Neural cell (in vitro differentiated cells): ENCODE measurements around the gene KIF1B. TPM values are rescaled to one million over a fixed set of nuclear protein-coding genes. Genes with fewer than 3 reads are reported as not detected.

ENCODE experiments used
- H2AFZ ChIP-seq: fragments of 200-600, 300-800 bp; sonication (generic), shearing (Covaris generic); 2 replicates; pipeline ENCODE4 v1.6.0; 2014; ENCODE audit warnings: low read depth, mild to moderate bottlenecking, antibody characterized with exemption, low read length, moderate library complexity
- H3F3A ChIP-seq: fragments of 200-600 bp; shearing (Covaris generic); 2 replicates; pipeline ENCODE4 v1.6.1; 2016; ENCODE audit warnings: mild to moderate bottlenecking, moderate library complexity, mixed read lengths, antibody characterized with exemption, low read length; ENCODE audit not compliant: insufficient read depth, poor library complexity, severe bottlenecking
- H3K27ac ChIP-seq: fragments of 200-600, 300-800 bp; sonication (generic), shearing (Covaris generic); 2 replicates; pipeline ENCODE4 v1.5.1; 2014; ENCODE audit warnings: mild to moderate bottlenecking, low read length, moderate library complexity
- H3K27me3 ChIP-seq: fragments of 300-800, 200-600 bp; sonication (generic), shearing (Covaris generic); 2 replicates; pipeline ENCODE4 v1.6.0; 2014; ENCODE audit warnings: mild to moderate bottlenecking, low read depth, low read length, moderate library complexity; ENCODE audit not compliant: insufficient read depth
- H3K36me3 ChIP-seq: fragments of 300-800, 200-600 bp; sonication (generic), shearing (Covaris generic); 2 replicates; pipeline ENCODE4 v1.5.1; 2014; ENCODE audit warnings: mild to moderate bottlenecking, antibody characterized with exemption, low read length, moderate library complexity; ENCODE audit not compliant: insufficient read depth
- H3K4me2 ChIP-seq: fragments of 300-800, 200-600 bp; sonication (generic), shearing (Covaris generic); 2 replicates; pipeline ENCODE4 v1.6.0; 2014; ENCODE audit warnings: mild to moderate bottlenecking, low read length
- H3K4me3 ChIP-seq: fragments of 300-800, 200-600 bp; sonication (generic), shearing (Covaris generic); 2 replicates; pipeline ENCODE4 v1.5.1; 2014; ENCODE audit warnings: mild to moderate bottlenecking, low read length, moderate library complexity
- H3K79me2 ChIP-seq: fragments of 200-600 bp; shearing (Covaris generic); replicated peaks from 2 replicates; pipeline ENCODE4 v1.6.0; 2014; ENCODE audit warnings: mild to moderate bottlenecking, low read length, moderate library complexity; ENCODE audit not compliant: insufficient read depth
- H3K9ac ChIP-seq: fragments of 300-800, 200-600 bp; sonication (generic), shearing (Covaris generic); 2 replicates; pipeline ENCODE4 v1.6.1; 2016; ENCODE audit warnings: mild to moderate bottlenecking, low read length, mixed read lengths
- H3K9me2 ChIP-seq: fragments of 200-600 bp; shearing (Covaris generic); 2 replicates; pipeline ENCODE4 v1.6.1; 2016; ENCODE audit warnings: mild to moderate bottlenecking, low read length, mixed read lengths; ENCODE audit not compliant: insufficient read depth
- H3K9me3 ChIP-seq: fragments of 200-600, 300-800 bp; sonication (generic), shearing (Covaris generic); 2 replicates; pipeline ENCODE4 v1.6.1; 2016; ENCODE audit warnings: mild to moderate bottlenecking, mixed run types, low read length, moderate library complexity, mixed read lengths
- H4K20me1 ChIP-seq: fragments of 200-600 bp; shearing (Covaris generic); 2 replicates; pipeline ENCODE4 v1.6.1; 2016; ENCODE audit warnings: mild to moderate bottlenecking, mixed run types; ENCODE audit not compliant: insufficient read depth
- EP300 ChIP-seq: fragments of 450-650 bp; conservative IDR thresholded peaks from 2 replicates; pipeline ENCODE4 v1.6.1; 2014; ENCODE audit warnings: antibody characterized with exemption, mild to moderate bottlenecking, moderate library complexity; ENCODE audit not compliant: poor library complexity, severe bottlenecking
- EZH2 ChIP-seq: fragments of 200-600, 300-800 bp; shearing (Covaris generic), sonication (generic); IDR thresholded peaks from 2 replicates; pipeline ENCODE4 v1.6.1; 2014; ENCODE audit warnings: antibody characterized with exemption, low read length, borderline replicate concordance, mild to moderate bottlenecking; ENCODE audit not compliant: insufficient read depth, poor library complexity, severe bottlenecking
- MXI1 ChIP-seq: fragments of 450-650 bp; conservative IDR thresholded peaks from 2 replicates; pipeline ENCODE4 v1.6.1; 2014; ENCODE audit warnings: antibody characterized with exemption, mild to moderate bottlenecking; ENCODE audit not compliant: poor library complexity, severe bottlenecking
- POLR2AphosphoS5 ChIP-seq: IDR thresholded peaks from 2 replicates; pipeline ENCODE4 v1.6.1; 2012
- RAD21 ChIP-seq: fragments of 450-650 bp; conservative IDR thresholded peaks from 2 replicates; pipeline ENCODE4 v1.6.1; 2014; ENCODE audit warnings: antibody characterized with exemption, mild to moderate bottlenecking, moderate library complexity
- REST ChIP-seq: IDR thresholded peaks from 2 replicates; pipeline ENCODE4 v1.6.1; 2012; ENCODE audit warnings: borderline replicate concordance
- SMC3 ChIP-seq: fragments of 450-650 bp; conservative IDR thresholded peaks from 2 replicates; pipeline ENCODE4 v1.6.1; 2014; ENCODE audit warnings: antibody characterized with exemption, mild to moderate bottlenecking, moderate library complexity; ENCODE audit not compliant: poor library complexity
- TAF1 ChIP-seq: IDR thresholded peaks from 2 replicates; pipeline ENCODE4 v1.6.1; 2012; ENCODE audit warnings: low read depth
- polyA plus RNA-seq: library from polyadenylated mRNA; depleted of rRNA; stranded (reverse); fragments of >200 nt; gene quantifications from 2 replicates; pipeline ENCODE4 v1.2.3, GENCODE V29; 2014
- TF ChIP-seq, protein P1 (sequence below): fragments of 450-650 bp; IDR thresholded peaks from 2 replicates; pipeline ENCODE4 v1.5.1; 2014; ENCODE audit warnings: antibody characterized with exemption, mild to moderate bottlenecking, moderate library complexity; ENCODE audit not compliant: poor library complexity, severe bottlenecking

Gene KIF1B
- polyA plus RNA-seq, 1 donor from 2014 or later, result 76.4 TPM

- H3K27me3 ChIP-seq, result no peaks in the 10 kb centered on the region
- peaks cover 45% of the 10 kb centered on the region for H3K79me2 ChIP-seq
- H3K4me2 ChIP-seq, result peak overlapping the region; percentile 75
- peaks cover 9% of the 10 kb centered on the region for H3F3A ChIP-seq
- H4K20me1 ChIP-seq, result peaks cover 20% of the 10 kb centered on the region
- H3K9ac ChIP-seq, result peak overlapping the region; percentile 100
- H3K27ac ChIP-seq, result peak overlapping the region; percentile 100
- H3K36me3 ChIP-seq, result no peaks in the 10 kb centered on the region
- no peaks in the 10 kb centered on the region for H3K9me2 ChIP-seq
- no peaks in the 10 kb centered on the region for H3K9me3 ChIP-seq
- TF ChIP-seq SMC3 (peak; percentile 6), TAF1 (no peak), REST (peak; percentile 49), POLR2AphosphoS5 (peak; percentile 13), RAD21 (no peak), MXI1 (peak; percentile 39), EZH2 (no peak)
- TF ChIP-seq, protein P1, sequence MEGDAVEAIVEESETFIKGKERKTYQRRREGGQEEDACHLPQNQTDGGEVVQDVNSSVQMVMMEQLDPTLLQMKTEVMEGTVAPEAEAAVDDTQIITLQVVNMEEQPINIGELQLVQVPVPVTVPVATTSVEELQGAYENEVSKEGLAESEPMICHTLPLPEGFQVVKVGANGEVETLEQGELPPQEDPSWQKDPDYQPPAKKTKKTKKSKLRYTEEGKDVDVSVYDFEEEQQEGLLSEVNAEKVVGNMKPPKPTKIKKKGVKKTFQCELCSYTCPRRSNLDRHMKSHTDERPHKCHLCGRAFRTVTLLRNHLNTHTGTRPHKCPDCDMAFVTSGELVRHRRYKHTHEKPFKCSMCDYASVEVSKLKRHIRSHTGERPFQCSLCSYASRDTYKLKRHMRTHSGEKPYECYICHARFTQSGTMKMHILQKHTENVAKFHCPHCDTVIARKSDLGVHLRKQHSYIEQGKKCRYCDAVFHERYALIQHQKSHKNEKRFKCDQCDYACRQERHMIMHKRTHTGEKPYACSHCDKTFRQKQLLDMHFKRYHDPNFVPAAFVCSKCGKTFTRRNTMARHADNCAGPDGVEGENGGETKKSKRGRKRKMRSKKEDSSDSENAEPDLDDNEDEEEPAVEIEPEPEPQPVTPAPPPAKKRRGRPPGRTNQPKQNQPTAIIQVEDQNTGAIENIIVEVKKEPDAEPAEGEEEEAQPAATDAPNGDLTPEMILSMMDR, result no peak
- peak overlapping the region; percentile 72 for H2AFZ ChIP-seq
- H3K4me3 ChIP-seq, result peak overlapping the region; percentile 99
Observed at GRCh38 chr1:10210841-10211804, 753 bp downstream of the KIF1B start.

GRCh38 chr1:10211805-10212410 is 1.5 kb downstream of the KIF1B start:
- Histone ChIP-seq H2AFZ (peak overlapping the region; percentile 72), H3K9ac (peak overlapping the region; percentile 100), H3K36me3 (no peaks in the 10 kb centered on the region), H3K9me2 (no peaks in the 10 kb centered on the region), H3F3A (peaks cover 9% of the 10 kb centered on the region), H3K27ac (peak overlapping the region; percentile 100), H3K4me3 (peak overlapping the region; percentile 99), H3K4me2 (peak overlapping the region; percentile 75), H4K20me1 (peaks cover 27% of the 10 kb centered on the region), H3K9me3 (no peaks in the 10 kb centered on the region), H3K27me3 (no peaks in the 10 kb centered on the region), H3K79me2 (peaks cover 53% of the 10 kb centered on the region)
- no peak for TF ChIP-seq REST
- TF ChIP-seq SMC3, result peak; percentile 9
- TF ChIP-seq RAD21, result no peak
- no peak for TF ChIP-seq EZH2
- TF ChIP-seq POLR2AphosphoS5, result peak; percentile 23
- TF ChIP-seq EP300, result no peak
- TF ChIP-seq MXI1, result peak; percentile 42
